ENCODE results near the gene PCSK1. TPM values are rescaled to one million over a fixed set of nuclear protein-coding genes. Genes with fewer than 3 reads are reported as not detected.

Gene PCSK1
- total RNA-seq, 6 experiments from 2014 or later = not detected

DNA sequence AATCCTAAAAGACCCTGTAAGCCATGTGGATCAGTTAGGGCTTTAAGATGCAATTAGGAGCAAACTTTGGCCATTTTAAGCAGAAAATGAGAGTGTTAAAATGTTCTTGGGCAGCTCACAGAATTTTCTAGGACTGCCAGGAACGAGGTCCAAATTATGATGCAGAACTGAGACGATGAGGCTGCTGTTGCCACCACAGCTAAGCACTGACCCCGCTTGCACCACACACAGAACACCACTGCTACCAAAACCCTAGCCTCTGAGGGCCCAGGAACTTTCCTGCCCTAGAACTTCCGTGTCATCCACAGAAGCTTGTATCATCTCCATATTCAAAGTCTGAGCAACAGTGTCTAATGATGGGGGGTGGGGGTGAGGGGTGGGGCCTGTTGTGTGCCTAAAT is 41.0 kb upstream of the PCSK1 start:
- peaks cover 16% of the 10 kb centered on the region for H3K4me1 Mint-ChIP-seq (ENCODE audit: low read depth)

DNA sequence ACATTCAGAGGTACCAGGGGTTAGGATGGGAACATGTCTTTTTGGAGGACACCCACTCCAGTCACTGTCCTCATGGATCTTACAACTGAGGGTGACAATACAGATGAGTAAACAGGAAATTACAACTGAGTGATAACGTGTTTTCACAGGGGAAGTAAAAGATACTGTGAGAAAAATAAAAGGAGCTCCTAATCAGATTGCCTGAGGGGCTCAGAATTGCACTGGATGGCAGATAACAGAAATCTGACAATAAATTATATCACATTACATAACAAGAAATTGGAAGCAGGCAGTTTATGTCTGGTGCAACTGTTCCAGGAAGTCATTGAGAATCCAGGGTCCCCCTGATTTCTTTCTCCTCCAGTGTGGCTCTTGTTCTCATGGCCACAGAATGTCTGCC is 40.1 kb upstream of the PCSK1 start:
- Mint-ChIP-seq H3K4me3 (no peak overlapping the region), H3K27ac (no peak overlapping the region), H3K9me3 (no peaks in the 10 kb centered on the region), H3K4me1 (ENCODE audit: low read depth) (peaks cover 16% of the 10 kb centered on the region), H3K27me3 (ENCODE audit: insufficient read depth) (peaks cover 8% of the 10 kb centered on the region), H3K36me3 (ENCODE audit: low read depth) (no peaks in the 10 kb centered on the region)
- no peak for DNase-seq
- TF ChIP-seq, protein P1, sequence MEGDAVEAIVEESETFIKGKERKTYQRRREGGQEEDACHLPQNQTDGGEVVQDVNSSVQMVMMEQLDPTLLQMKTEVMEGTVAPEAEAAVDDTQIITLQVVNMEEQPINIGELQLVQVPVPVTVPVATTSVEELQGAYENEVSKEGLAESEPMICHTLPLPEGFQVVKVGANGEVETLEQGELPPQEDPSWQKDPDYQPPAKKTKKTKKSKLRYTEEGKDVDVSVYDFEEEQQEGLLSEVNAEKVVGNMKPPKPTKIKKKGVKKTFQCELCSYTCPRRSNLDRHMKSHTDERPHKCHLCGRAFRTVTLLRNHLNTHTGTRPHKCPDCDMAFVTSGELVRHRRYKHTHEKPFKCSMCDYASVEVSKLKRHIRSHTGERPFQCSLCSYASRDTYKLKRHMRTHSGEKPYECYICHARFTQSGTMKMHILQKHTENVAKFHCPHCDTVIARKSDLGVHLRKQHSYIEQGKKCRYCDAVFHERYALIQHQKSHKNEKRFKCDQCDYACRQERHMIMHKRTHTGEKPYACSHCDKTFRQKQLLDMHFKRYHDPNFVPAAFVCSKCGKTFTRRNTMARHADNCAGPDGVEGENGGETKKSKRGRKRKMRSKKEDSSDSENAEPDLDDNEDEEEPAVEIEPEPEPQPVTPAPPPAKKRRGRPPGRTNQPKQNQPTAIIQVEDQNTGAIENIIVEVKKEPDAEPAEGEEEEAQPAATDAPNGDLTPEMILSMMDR (IDR thresholded peaks at IDR 0.05) = no peak

More for the DNA sequence above, 41.0 kb upstream of the PCSK1 start:
- Mint-ChIP-seq H3K9me3 (no peaks in the 10 kb centered on the region), H3K4me3 (no peak overlapping the region), H3K36me3 (ENCODE audit: low read depth) (no peaks in the 10 kb centered on the region), H3K27me3 (ENCODE audit: insufficient read depth) (peaks cover 8% of the 10 kb centered on the region), H3K27ac (no peak overlapping the region)
- no peak for DNase-seq
- TF ChIP-seq, protein P1 (IDR thresholded peaks at IDR 0.05) = no peak

DNA sequence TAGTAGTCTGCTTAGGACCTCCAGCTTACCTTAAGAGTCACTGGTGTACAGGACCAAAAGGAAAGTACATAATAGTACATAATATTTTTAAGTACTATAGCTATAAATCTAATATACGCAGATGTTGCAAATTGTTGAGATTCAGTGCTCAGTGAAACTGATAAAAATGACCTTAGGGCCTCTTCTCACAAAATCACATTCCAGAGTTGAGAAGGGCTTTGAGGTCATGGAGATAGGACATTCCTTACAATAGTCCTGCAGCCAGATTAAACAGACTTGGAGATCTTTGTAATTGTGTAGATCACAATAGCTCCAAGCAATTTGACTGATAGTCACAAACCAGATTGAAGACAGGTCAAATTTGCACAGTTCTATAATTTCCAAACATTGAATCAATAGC is 37.7 kb upstream of the PCSK1 start:
- TF ChIP-seq, protein P1 (IDR thresholded peaks at IDR 0.05) = no peak
- Mint-ChIP-seq H3K27ac (no peak overlapping the region), H3K27me3 (ENCODE audit: insufficient read depth) (peaks cover 11% of the 10 kb centered on the region), H3K36me3 (ENCODE audit: low read depth) (no peaks in the 10 kb centered on the region), H3K4me3 (no peak overlapping the region), H3K4me1 (ENCODE audit: low read depth) (no peaks in the 10 kb centered on the region), H3K9me3 (no peaks in the 10 kb centered on the region)
- no peak for DNase-seq

- TF ChIP-seq, protein P1 (IDR thresholded peaks at IDR 0.05) = no peak
- H3K9me3 Mint-ChIP-seq = no peaks in the 10 kb centered on the region
- H3K4me1 Mint-ChIP-seq (ENCODE audit: low read depth) = no peaks in the 10 kb centered on the region
- no peak overlapping the region for H3K4me3 Mint-ChIP-seq
- DNase-seq = no peak
- no peak overlapping the region for H3K27ac Mint-ChIP-seq
- peaks cover 11% of the 10 kb centered on the region for H3K27me3 Mint-ChIP-seq (ENCODE audit: insufficient read depth)
- H3K36me3 Mint-ChIP-seq (ENCODE audit: low read depth) = no peaks in the 10 kb centered on the region
These were observed 35.9 kb upstream of the PCSK1 start for GRCh38 chr5:96468956-96469355.

DNA sequence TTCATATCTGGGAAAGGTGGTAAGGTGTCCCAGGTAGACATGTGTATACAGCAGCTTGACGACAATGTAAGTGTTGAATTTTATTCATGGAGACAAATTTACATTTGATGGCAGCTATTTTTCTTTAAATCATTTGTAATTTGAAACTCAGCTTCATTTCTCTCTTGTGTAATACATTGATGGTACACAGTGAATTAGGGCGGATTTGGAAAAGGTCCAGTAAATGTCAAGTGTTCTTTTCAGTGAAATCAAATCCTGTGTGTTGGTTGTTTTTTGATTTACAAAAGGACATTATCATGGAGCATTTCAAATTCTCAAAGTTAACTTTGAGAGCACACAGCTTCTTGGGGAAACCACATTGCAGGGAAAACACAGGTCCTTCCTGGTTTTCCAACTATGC is 30.0 kb upstream of the PCSK1 start:
- Mint-ChIP-seq H3K9me3 (no peaks in the 10 kb centered on the region), H3K4me3 (no peak overlapping the region), H3K27ac (no peak overlapping the region), H3K4me1 (ENCODE audit: low read depth) (no peaks in the 10 kb centered on the region), H3K27me3 (ENCODE audit: insufficient read depth) (peaks cover 16% of the 10 kb centered on the region), H3K36me3 (ENCODE audit: low read depth) (no peaks in the 10 kb centered on the region)
- no peak for DNase-seq
- TF ChIP-seq, protein P1 (IDR thresholded peaks at IDR 0.05) = no peak

All from HFFc6 (cell line).